ENCODE measurements around the gene ZNF133. TPM values are rescaled to one million over a fixed set of nuclear protein-coding genes. Genes with fewer than 3 reads are reported as not detected.
A peak's percentile ranks its signal among the peaks of the same experiment; 100 is the strongest.

ZNF133 gene
- total and polyA plus RNA-seq, 2 of the 13 experiments (the other 11 are each of a cell fraction or from before 2014, with no cell fraction given) = 23.5 to 26.7 TPM

DNA sequence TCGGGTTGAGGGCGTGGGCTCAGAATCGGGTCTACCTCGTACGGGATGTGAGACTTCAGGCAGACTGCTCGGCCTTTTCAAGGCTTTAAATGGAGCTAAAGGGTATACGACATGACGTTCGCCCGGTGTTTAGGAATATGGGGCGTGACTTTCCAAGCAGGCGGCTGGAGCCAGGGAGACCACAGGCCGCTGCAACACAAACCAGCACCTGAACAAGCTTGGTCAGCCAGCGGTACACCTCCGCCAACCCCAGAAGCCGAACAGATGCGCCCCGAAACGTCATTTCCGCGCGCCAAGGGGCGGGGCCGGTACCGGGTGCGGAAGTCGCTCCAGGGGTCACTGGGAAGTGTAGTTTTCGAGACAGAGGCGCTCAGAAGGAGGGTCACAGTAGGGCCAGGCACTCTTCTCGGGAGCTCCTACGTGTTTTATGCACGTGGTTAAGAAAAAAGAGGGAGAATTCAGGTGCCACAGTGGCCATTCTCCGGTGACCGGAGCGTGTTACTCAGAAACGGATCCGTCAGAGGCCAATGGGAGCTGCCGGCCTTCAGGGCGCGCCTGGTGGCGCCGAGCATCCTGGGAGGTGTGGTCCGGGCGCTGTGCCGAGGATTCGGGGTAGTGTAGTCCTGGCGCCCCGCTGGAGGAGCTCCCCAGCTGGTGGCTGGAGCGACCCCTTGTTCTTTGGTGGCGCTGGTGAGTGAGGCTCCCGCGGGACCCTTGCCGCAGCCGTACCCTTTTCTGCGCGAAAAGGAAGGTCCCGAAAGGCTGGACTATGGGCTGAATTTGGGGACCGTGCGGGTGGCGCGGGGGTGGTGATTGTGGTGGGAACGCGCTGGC lies at the start of gene ZNF133 (continued):
- TF ChIP-seq, protein P1, sequence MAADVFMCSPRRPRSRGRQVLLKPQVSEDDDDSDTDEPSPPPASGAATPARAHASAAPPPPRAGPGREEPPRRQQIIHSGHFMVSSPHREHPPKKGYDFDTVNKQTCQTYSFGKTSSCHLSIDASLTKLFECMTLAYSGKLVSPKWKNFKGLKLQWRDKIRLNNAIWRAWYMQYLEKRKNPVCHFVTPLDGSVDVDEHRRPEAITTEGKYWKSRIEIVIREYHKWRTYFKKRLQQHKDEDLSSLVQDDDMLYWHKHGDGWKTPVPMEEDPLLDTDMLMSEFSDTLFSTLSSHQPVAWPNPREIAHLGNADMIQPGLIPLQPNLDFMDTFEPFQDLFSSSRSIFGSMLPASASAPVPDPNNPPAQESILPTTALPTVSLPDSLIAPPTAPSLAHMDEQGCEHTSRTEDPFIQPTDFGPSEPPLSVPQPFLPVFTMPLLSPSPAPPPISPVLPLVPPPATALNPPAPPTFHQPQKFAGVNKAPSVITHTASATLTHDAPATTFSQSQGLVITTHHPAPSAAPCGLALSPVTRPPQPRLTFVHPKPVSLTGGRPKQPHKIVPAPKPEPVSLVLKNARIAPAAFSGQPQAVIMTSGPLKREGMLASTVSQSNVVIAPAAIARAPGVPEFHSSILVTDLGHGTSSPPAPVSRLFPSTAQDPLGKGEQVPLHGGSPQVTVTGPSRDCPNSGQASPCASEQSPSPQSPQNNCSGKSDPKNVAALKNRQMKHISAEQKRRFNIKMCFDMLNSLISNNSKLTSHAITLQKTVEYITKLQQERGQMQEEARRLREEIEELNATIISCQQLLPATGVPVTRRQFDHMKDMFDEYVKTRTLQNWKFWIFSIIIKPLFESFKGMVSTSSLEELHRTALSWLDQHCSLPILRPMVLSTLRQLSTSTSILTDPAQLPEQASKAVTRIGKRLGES (CRISPR knock-in tag; IDR thresholded peaks at IDR 0.05; ENCODE audit: borderline replicate concordance) = no peak
- TF ChIP-seq ZNF24 (IDR thresholded peaks at IDR 0.05) (no peak), GMEB1 (CRISPR knock-in tag; IDR thresholded peaks at IDR 0.05; ENCODE audit: borderline replicate concordance) (peak; percentile 93), RFXAP (CRISPR knock-in tag; IDR thresholded peaks at IDR 0.05; ENCODE audit: borderline replicate concordance) (peak; percentile 84), KLF6 (CRISPR knock-in tag; IDR thresholded peaks at IDR 0.05) (peak; percentile 92), ZNF160 (CRISPR knock-in tag; IDR thresholded peaks at IDR 0.05) (peak; percentile 62), ZNF264 (CRISPR knock-in tag; IDR thresholded peaks at IDR 0.05) (peak; percentile 88; the same call in 1 of the 2 replicates), MED13 (CRISPR knock-in tag; IDR thresholded peaks at IDR 0.05) (no peak; the same call in 1 of the 2 replicates), RORA (CRISPR knock-in tag; IDR thresholded peaks at IDR 0.05) (no peak), TEF (CRISPR knock-in tag; IDR thresholded peaks at IDR 0.05) (0 out of 2 replicates have a peak, but pooled peaks have one; percentile 72), RARA (CRISPR knock-in tag; IDR thresholded peaks at IDR 0.05) (peak; percentile 39; the same call in 1 of the 2 replicates), FOXK2 (IDR thresholded peaks at IDR 0.05) (no peak), ZNF234 (CRISPR knock-in tag; conservative IDR thresholded peaks at IDR 0.05) (peak; percentile 38; the same call in 1 of the 2 replicates), ZNF30 (CRISPR knock-in tag; IDR thresholded peaks at IDR 0.05) (peak; percentile 94), MAFK (conservative IDR thresholded peaks at IDR 0.05 in 1 of 2, IDR thresholded peaks at IDR 0.05 in 1 of 2; ENCODE audit: low read length in 2 of 2) (no peak; a peak in 1 of 4 replicates), EED (CRISPR knock-in tag; IDR thresholded peaks at IDR 0.05) (peak; percentile 74), HDAC1 (CRISPR knock-in tag; IDR thresholded peaks at IDR 0.05) (peak; percentile 85), CSRNP2 (CRISPR knock-in tag; conservative IDR thresholded peaks at IDR 0.05; ENCODE audit: low read depth) (no peak)
- TF ChIP-seq, protein P2, sequence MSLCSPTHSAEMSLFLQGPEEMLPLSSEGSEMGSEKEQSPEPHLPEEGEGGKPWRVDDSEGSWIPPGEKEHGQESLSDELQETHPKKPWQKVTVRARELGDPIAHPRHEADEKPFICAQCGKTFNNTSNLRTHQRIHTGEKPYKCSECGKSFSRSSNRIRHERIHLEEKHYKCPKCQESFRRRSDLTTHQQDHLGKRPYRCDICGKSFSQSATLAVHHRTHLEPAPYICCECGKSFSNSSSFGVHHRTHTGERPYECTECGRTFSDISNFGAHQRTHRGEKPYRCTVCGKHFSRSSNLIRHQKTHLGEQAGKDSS (CRISPR knock-in tag; IDR thresholded peaks at IDR 0.05; ENCODE audit: borderline replicate concordance, low read depth) = peak; percentile 43; the same call in 1 of the 2 replicates
- TF ChIP-seq, protein P3, sequence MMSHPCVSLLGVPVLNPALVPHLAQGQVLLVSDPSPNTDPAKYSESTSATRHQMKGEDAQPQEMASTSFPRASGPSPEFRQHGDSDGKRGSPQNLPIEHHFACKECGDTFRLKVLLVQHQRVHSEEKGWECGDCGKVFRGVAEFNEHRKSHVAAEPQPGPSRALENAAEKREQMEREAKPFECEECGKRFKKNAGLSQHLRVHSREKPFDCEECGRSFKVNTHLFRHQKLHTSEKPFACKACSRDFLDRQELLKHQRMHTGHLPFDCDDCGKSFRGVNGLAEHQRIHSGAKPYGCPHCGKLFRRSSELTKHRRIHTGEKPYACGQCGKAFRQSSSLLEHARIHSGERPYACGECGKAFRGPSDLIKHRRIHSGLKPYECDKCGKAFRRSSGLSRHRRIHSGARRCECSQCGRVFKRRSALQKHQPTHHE (CRISPR knock-in tag; IDR thresholded peaks at IDR 0.05; ENCODE audit: borderline replicate concordance) = peak; percentile 67; the same call in 1 of the 2 replicates
